Heart left ventricle (tissue), 13 donors: ENCODE results near the gene HEXA.

Experiments used
- POLR2A ChIP-seq, 2 donors: fragments of 450-650 bp; IDR thresholded peaks; one replicate each; pipeline ENCODE4 v1.6.1; 2017; ENCODE audit warnings: antibody characterized with exemption in 2 of 2, mild to moderate bottlenecking in 2 of 2, moderate library complexity in 2 of 2
- TF ChIP-seq, protein P1 (sequence below), 12 donors: fragments of 200-600 bp; sonication (generic) in 4 of 12; IDR thresholded peaks; one replicate each; pipeline versions ENCODE4 v1.5.0 to v1.8.0; 2018 to 2022; ENCODE audit warnings: antibody characterized with exemption in 12 of 12, mild to moderate bottlenecking in 5 of 12
- donor health status: ischemic (EF 13 %, LVEDD 7.1; RV severe dilation, severe dysfunction).
- donor health status: DM: no; HTN: yes; CAD: no.
- donor health status: DM: no; HTN: no; CAD: no.
- donor health status: ischemic (EF 25% LVEDD 6.9; RV normal size, moderate dysfunction).
- donor health status: ischemic (EF 25% LVEDD 5.7; RV mildly dilated, moderate dysfunction).
- donor health status: ischemic (EF 35%, LVEDD 5.7; RV mildly dilated, moderate dysfunction).
- donor health status: nonischemic (EF 11% LVEDD 7.7; RV severe dilation, severe dysfunction).
- donor health status: DM: yes; HTN: yes; CAD: no.
- donor health status: PGD.
- donor health status: ischemic (EF 29% LVEDD 5.4; RV normal size, mild dysfunction).
- donor health status: nonischemic (EF 23%, LVEDD 6.1; RV moderate dilation, normal function).

DNA sequence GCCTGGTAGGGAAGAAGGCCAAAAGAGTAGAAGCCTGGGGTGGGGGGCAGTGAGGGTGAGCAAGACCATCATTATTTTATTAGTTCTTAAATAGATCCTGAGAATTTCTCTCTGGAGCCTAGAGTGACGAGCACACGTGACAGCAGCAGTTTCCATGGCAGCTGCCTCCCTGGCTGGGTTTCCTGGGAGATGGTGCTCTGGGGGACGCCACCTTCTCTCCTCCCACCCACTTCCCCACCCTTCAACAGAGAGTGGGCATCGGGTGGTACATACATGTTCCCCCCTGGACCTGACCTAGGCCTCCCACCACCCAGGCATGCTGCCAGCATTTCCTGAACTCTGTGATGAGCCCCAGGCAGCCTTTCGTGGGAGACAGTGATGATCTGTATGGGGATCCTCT lies 68.8 kb downstream of the HEXA start:
- TF ChIP-seq, protein P1, sequence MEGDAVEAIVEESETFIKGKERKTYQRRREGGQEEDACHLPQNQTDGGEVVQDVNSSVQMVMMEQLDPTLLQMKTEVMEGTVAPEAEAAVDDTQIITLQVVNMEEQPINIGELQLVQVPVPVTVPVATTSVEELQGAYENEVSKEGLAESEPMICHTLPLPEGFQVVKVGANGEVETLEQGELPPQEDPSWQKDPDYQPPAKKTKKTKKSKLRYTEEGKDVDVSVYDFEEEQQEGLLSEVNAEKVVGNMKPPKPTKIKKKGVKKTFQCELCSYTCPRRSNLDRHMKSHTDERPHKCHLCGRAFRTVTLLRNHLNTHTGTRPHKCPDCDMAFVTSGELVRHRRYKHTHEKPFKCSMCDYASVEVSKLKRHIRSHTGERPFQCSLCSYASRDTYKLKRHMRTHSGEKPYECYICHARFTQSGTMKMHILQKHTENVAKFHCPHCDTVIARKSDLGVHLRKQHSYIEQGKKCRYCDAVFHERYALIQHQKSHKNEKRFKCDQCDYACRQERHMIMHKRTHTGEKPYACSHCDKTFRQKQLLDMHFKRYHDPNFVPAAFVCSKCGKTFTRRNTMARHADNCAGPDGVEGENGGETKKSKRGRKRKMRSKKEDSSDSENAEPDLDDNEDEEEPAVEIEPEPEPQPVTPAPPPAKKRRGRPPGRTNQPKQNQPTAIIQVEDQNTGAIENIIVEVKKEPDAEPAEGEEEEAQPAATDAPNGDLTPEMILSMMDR (IDR thresholded peaks at IDR 0.05): no peak
- TF ChIP-seq POLR2A (IDR thresholded peaks at IDR 0.05): no peak
